Measurements from ENCODE around the gene SNX11. TPM values are rescaled to one million over a fixed set of nuclear protein-coding genes. Genes with fewer than 3 reads are reported as not detected.

Gene SNX11
- total RNA-seq, 2 donors from 2014 or later = 30.5 to 30.6 TPM

DNA sequence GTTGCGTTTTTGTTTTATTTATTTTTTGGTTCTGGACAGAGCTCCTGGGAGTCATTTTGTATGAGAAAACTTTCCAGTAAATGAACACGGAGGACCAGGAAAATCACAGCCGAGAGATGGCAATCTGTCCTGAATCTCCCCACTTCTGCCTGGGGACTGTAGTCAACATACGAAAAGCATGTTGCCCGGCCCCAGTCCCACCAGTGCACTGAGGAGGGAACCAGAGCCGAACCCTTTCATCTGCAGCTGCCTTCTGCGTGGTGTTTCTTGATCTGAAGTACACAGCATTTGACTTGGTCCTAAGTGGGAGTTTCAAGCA, 18.9 kb downstream of the SNX11 start:
- DNase-seq (no peak), ATAC-seq (replicated peaks in 1 of 2) (no peak)
- H3K36me3 Mint-ChIP-seq (ENCODE audit: insufficient read depth in 2 of 2) = peaks cover 0 to 5% of the 10 kb centered on the region in 2 donors
- peak overlapping the region; percentile 50 for H3K27ac Mint-ChIP-seq
- H3K9me3 Mint-ChIP-seq = no peaks in the 10 kb centered on the region
- peaks cover 6% of the 10 kb centered on the region for H3K4me1 Mint-ChIP-seq (ENCODE audit: low read depth)
- no peaks in the 10 kb centered on the region for H3K27me3 Mint-ChIP-seq (ENCODE audit: low read depth)
- H3K4me3 Mint-ChIP-seq = no peak overlapping the region

GRCh38 chr17:48127371-48128051, 19.9 kb downstream of the SNX11 start:
- peak overlapping the region; percentile 50 for H3K27ac Mint-ChIP-seq
- no peaks in the 10 kb centered on the region for H3K27me3 Mint-ChIP-seq (ENCODE audit: low read depth)
- H3K9me3 Mint-ChIP-seq = no peaks in the 10 kb centered on the region
- no peak overlapping the region for H3K4me3 Mint-ChIP-seq
- H3K36me3 Mint-ChIP-seq (ENCODE audit: insufficient read depth in 2 of 2) = peaks cover 0 to 5% of the 10 kb centered on the region in 2 donors
- DNase-seq (no peak), ATAC-seq (replicated peaks in 1 of 2) (no peak)
- H3K4me1 Mint-ChIP-seq (ENCODE audit: low read depth) = peaks cover 6% of the 10 kb centered on the region

DNA sequence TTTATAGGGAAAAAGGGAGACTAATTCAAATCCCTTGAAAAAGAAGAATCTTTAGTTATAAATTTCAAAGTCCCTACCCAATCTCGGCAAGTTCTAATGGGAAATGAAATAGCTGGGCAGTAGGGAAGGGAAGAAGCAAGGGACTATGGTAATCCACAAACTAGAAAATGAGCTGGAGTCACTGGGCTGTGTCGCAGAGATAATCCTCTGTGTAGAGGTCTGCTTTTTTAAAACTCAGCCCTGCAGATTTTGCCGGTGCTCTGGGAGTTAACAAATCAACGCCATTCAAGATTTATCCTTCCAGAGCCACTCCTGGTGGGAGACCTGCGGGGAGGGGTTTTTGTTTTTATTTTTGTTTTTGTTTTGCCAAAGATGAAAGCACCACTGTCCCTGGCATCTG, 20.8 kb downstream of the SNX11 start:
- H3K4me3 Mint-ChIP-seq = no peak overlapping the region
- H3K36me3 Mint-ChIP-seq (ENCODE audit: insufficient read depth in 2 of 2) = peaks cover 0 to 2% of the 10 kb centered on the region in 2 donors
- ATAC-seq (replicated peaks in 1 of 2) = no peak
- peaks cover 6% of the 10 kb centered on the region for H3K4me1 Mint-ChIP-seq (ENCODE audit: low read depth)
- H3K27ac Mint-ChIP-seq = no peak overlapping the region
- no peaks in the 10 kb centered on the region for H3K9me3 Mint-ChIP-seq
- H3K27me3 Mint-ChIP-seq (ENCODE audit: low read depth) = no peaks in the 10 kb centered on the region
- DNase-seq = no peak

- H3K4me1 Mint-ChIP-seq (ENCODE audit: low read depth) = no peaks in the 10 kb centered on the region
- ATAC-seq (replicated peaks in 1 of 2) = no peak
- H3K4me3 Mint-ChIP-seq = no peak overlapping the region
- no peak for DNase-seq
- H3K27me3 Mint-ChIP-seq (ENCODE audit: low read depth) = no peaks in the 10 kb centered on the region
- no peaks in the 10 kb centered on the region for H3K9me3 Mint-ChIP-seq
- no peaks in the 10 kb centered on the region for H3K36me3 Mint-ChIP-seq (ENCODE audit: insufficient read depth in 2 of 2)
- H3K27ac Mint-ChIP-seq = no peak overlapping the region
Measured at GRCh38 chr17:48129981-48130380, 22.4 kb downstream of the SNX11 start.

DNA sequence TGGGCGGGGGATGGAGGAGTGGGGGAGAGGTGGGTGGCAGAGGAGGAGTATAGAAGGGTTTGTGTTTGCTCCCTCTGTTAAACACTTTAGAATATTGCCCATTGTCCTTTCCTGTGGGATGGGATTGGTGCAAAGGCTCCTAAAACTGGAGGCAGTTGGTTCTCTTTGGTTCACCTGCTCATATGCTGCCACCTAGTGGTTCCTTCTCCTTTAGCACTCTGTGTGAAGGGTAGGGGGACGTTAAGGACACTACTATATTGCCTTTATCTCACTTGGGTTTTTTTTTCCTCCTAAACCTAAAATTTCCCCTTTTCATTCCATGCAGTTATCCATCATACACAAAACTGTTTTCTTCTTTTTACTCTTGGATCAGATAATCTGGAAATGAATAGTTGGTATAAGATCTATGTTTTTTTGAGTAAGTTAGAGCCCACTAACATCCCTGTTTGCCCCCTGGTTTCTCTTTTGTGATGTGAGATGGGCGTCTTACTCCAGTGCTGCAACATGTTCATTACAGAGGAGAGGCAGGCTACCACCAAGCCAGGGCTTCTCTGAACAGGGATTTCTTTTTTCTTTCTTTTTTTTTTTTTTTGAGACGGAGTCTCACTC, 23.8 kb downstream of the SNX11 start:
- Mint-ChIP-seq H3K27ac (no peak overlapping the region), H3K27me3 (ENCODE audit: low read depth) (no peaks in the 10 kb centered on the region), H3K36me3 (ENCODE audit: insufficient read depth in 2 of 2) (no peaks in the 10 kb centered on the region), H3K4me1 (ENCODE audit: low read depth) (no peaks in the 10 kb centered on the region), H3K4me3 (no peak overlapping the region), H3K9me3 (no peaks in the 10 kb centered on the region)
- peak; percentile 62 to 69 for DNase-seq
- peak; percentile 76 to 80 for ATAC-seq (replicated peaks in 1 of 2)

- no peaks in the 10 kb centered on the region for H3K4me1 Mint-ChIP-seq (ENCODE audit: low read depth)
- H3K36me3 Mint-ChIP-seq (ENCODE audit: insufficient read depth in 2 of 2) = no peaks in the 10 kb centered on the region
- H3K27me3 Mint-ChIP-seq (ENCODE audit: low read depth) = no peaks in the 10 kb centered on the region
- DNase-seq (no peak), ATAC-seq (replicated peaks in 1 of 2) (no peak)
- no peak overlapping the region for H3K4me3 Mint-ChIP-seq
- H3K9me3 Mint-ChIP-seq = no peaks in the 10 kb centered on the region
- no peak overlapping the region for H3K27ac Mint-ChIP-seq
Measured at GRCh38 chr17:48132385-48132784, 24.8 kb downstream of the SNX11 start.

DNA sequence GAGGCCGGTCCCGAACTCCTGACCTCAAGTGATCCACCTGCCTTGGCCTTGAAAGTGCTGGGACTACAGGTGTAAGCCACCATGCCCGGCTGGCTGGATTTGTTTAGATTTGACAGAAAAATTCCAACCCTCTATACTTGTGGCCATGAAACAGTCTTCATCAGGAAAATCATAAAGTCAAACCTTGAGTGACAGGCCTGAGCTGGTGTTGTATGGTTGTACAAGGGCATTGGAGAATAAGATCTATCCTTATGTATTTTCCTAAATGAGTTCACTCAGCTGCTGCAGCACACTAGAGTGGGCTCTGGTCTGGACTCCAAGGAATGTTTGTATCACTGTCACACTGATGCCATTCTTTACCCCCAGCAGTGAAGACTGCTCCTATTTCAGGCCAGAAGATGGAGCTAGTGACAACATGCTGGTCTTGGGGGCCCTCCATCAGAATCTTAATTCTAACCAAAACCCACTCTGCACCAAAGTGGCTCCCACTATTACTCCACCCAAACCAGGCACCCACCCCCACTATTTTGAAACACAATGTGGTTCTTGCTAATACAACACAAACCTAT, 27.4 kb downstream of the SNX11 start:
- H3K9me3 Mint-ChIP-seq = no peaks in the 10 kb centered on the region

GRCh38 chr17:48137656-48138055, 30.1 kb downstream of the SNX11 start:
- ATAC-seq (replicated peaks in 1 of 2) (no peak), DNase-seq (no peak)
- no peak overlapping the region for H3K4me3 Mint-ChIP-seq
- H3K9me3 Mint-ChIP-seq = no peaks in the 10 kb centered on the region
- peaks cover 9% of the 10 kb centered on the region for H3K4me1 Mint-ChIP-seq (ENCODE audit: low read depth)
- H3K36me3 Mint-ChIP-seq (ENCODE audit: insufficient read depth in 2 of 2) = peaks cover 0 to 3% of the 10 kb centered on the region in 2 donors
- peak overlapping the region; percentile 36 for H3K27ac Mint-ChIP-seq
- no peaks in the 10 kb centered on the region for H3K27me3 Mint-ChIP-seq (ENCODE audit: low read depth)

More for the DNA sequence above, 27.4 kb downstream of the SNX11 start:
- ATAC-seq (replicated peaks in 1 of 2) (no peak), DNase-seq (no peak)
- H3K4me1 Mint-ChIP-seq (ENCODE audit: low read depth) = peaks cover 5% of the 10 kb centered on the region
- H3K27me3 Mint-ChIP-seq (ENCODE audit: low read depth) = no peaks in the 10 kb centered on the region
- H3K4me3 Mint-ChIP-seq = no peak overlapping the region
- H3K27ac Mint-ChIP-seq = no peak overlapping the region
- no peaks in the 10 kb centered on the region for H3K36me3 Mint-ChIP-seq (ENCODE audit: insufficient read depth in 2 of 2)

GRCh38 chr17:48139944-48140343, 32.4 kb downstream of the SNX11 start:
- Mint-ChIP-seq H3K27me3 (ENCODE audit: low read depth) (no peaks in the 10 kb centered on the region), H3K4me1 (ENCODE audit: low read depth) (peaks cover 9% of the 10 kb centered on the region), H3K4me3 (no peak overlapping the region), H3K9me3 (no peaks in the 10 kb centered on the region), H3K36me3 (ENCODE audit: insufficient read depth in 2 of 2) (peaks cover 0 to 3% of the 10 kb centered on the region in 2 donors), H3K27ac (peak overlapping the region; percentile 18)
- DNase-seq (no peak), ATAC-seq (replicated peaks in 1 of 2) (no peak)

- DNase-seq (no peak), ATAC-seq (replicated peaks in 1 of 2) (no peak)
- Mint-ChIP-seq H3K27ac (no peak overlapping the region), H3K9me3 (no peaks in the 10 kb centered on the region), H3K27me3 (ENCODE audit: low read depth) (no peaks in the 10 kb centered on the region), H3K4me1 (ENCODE audit: low read depth) (peaks cover 22% of the 10 kb centered on the region), H3K4me3 (no peak overlapping the region), H3K36me3 (ENCODE audit: insufficient read depth in 2 of 2) (peaks cover 0 to 3% of the 10 kb centered on the region in 2 donors)
Measured at GRCh38 chr17:48143629-48144028, 36.1 kb downstream of the SNX11 start.

DNA sequence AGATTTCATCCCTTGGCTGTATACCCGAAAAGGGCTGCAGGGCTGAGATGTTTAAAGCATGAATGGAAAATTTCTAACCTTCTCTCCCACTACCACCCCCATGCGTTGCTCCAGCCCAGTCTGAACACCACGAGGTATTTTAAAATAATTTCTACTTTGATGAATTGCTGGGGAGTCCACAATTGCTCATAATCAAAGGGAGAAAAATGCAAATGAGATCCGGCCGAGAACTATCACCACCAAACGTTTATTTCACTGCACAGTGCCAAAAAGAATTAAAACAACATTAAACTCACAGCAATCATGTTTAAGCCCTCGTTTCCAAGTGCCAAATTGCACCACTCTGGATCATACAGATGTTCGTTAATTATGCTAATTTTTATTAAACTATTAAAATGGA, 36.7 kb downstream of the SNX11 start:
- Mint-ChIP-seq H3K4me1 (ENCODE audit: low read depth) (peaks cover 22% of the 10 kb centered on the region), H3K4me3 (no peak overlapping the region), H3K9me3 (no peaks in the 10 kb centered on the region), H3K27me3 (ENCODE audit: low read depth) (no peaks in the 10 kb centered on the region), H3K36me3 (ENCODE audit: insufficient read depth in 2 of 2) (peaks cover 0 to 3% of the 10 kb centered on the region in 2 donors), H3K27ac (no peak overlapping the region)
- no peak for ATAC-seq (replicated peaks in 1 of 2)
- DNase-seq = no peak

DNA sequence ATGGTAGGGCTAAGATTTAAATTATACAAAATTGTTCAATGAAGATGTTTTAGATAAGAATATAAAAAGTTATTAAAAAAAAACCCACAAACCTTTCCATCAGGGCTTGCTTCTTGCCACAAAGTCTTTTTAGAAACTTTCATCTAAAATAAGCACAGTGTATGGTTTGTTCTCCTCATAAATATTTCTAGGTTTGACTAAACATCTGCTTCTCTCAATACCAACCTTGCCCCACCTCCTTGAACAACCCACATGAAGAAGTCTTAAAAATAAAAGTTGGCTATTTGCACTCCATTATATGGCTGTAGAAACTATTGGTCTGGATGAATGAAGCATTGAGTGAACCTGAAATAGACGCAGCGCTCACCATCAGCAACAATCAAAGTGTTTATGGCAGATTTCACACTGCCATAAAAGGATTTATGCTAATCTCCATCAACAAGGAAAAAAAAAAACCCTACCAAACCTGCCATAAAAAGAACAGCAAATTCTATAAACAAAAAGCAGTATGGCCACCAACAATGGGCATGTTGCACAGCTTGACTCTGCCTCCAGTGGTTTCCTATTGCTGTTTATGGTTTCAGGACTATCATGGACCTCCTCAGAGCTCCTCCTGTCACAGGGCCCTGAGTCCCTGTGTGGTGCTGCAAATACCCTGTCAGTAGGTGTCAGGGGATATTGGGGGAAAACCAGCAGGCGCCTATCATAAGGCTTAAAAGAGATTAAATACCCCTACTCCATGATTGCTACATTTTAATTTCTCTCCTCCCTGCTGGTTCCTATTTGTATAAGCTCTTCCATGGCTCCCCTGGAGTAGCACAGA, 37.6 kb downstream of the SNX11 start:
- Mint-ChIP-seq H3K4me3 (no peak overlapping the region), H3K27ac (no peak overlapping the region)

More for the DNA sequence above, 37.6 kb downstream of the SNX11 start:
- Mint-ChIP-seq H3K36me3 (ENCODE audit: insufficient read depth in 2 of 2) (peaks cover 0 to 3% of the 10 kb centered on the region in 2 donors), H3K4me1 (ENCODE audit: low read depth) (peaks cover 15% of the 10 kb centered on the region), H3K27me3 (ENCODE audit: low read depth) (no peaks in the 10 kb centered on the region), H3K9me3 (no peaks in the 10 kb centered on the region)
- ATAC-seq (replicated peaks in 1 of 2) (no peak), DNase-seq (no peak)

Data from activated T-cell treated with anti-CD3 and anti-CD28 coated beads, Interleukin-2, amount 50 U/mL, for 72 hours (primary cell).